ENCODE results near the gene ZNF750.

The ZNF750 gene

DNA sequence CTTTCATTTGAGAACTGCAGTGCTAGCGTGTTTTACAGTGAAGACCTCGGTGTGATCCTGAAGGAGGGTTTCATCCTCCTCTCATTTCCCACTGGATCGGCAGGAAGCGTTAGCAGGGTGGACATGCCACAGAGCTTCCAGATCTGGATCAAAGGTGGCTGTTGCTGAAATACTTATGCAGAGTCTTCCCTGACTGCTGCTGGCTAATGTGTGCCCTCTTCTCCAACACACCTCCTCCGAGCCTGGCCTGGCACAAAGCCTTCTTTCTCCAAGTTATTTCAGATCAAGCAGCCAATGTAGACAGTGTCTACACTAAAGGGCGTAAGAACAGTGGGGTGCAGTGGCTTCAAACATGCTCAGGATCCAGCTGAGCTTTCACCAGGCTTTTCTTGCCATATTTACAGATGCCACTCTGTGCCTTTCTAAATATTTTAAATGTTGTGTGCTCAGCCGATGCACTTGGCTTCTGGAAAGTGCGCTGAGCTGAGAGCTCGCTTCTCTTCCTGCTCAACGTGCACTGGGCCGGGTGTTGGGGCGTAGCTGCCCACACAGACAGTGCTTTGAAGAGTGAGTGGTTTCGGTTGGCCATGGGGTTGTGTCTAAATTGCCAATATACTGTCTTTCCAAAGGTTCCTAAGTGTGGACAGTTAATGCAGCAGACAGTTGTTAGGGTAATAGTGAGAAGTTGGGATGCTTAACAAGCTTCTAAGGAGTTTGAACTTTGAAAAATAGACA lies 2.1 kb downstream of the ZNF750 start:
- FAIRE-seq = no peak
- TF ChIP-seq POLR2A (IDR thresholded peaks at IDR 0.05; ENCODE audit: low read depth, low read length) (no peak), POLR2AphosphoS5 (IDR thresholded peaks at IDR 0.05; ENCODE audit: low read depth, low read length) (no peak), TAF1 (IDR thresholded peaks at IDR 0.05; ENCODE audit: borderline replicate concordance, low read depth, low read length) (no peak)

DNA sequence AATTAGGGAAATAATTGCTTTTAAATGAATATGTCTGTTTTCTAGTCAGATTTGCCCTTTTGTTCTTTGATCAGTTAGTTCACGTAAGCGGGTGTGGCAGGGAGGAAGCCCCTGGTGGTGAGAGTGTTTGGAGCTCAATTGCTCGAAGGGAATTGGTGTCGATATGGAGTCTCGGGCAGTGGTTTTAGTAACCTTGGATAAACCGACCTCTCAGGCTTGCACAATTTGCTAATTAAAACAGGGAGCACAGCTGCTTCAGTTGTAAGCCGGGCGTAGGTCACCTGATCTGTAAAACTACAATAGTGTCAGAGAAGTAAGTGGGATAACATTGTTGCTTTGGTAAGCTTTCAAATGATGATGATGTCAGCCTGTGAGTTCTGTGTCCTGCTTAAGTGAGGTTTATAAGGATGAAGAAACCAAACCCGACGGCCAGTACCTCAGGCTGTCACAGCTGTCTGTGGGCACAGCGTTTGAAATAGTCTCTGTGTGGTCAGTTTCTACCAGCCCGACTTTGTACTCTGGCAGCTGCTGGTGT lies 2.9 kb downstream of the ZNF750 start:
- TF ChIP-seq TAF1 (IDR thresholded peaks at IDR 0.05; ENCODE audit: borderline replicate concordance, low read depth, low read length) (no peak), POLR2A (IDR thresholded peaks at IDR 0.05; ENCODE audit: low read depth, low read length) (no peak)
- FAIRE-seq = no peak
- DNase-seq (ENCODE audit: insufficient read length) = no peak

More for the DNA sequence above, 2.1 kb downstream of the ZNF750 start:
- no peak for DNase-seq (ENCODE audit: insufficient read length)

DNA sequence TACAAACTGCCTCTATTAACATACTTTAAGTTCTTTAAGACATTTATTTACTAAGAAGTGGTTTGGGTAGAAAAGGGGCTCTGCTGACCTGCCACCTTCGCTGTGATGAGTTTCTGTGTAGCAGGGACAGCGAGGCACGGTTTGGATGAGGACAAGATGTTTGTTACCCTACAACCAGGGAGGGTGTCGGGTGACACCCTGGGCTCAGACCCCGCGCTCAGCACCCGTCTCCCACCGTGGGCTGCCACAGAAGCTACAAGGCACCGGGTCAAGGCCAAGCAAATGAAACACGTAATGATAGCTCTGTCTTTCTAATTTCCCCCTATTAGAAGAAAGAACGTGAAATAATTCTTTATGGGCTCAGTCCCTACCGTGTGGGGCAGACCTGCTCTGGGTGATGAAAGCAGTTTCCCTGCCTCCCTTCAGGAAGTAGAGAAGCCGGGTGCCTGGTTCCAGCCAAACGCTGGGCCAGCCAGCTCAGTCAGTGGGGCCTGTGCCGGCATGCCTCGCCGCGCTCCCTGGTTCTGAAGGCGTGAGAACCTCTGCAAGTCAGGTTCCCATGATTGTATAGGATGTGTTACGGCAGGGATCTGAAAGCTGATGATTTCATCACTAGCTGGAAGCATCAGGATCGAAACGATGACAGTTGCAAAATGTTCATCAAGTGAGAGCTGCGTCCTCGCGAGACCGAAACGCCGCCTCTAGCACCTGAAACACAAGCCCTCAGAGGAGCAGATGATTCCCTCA lies 3.9 kb downstream of the ZNF750 start:
- no peak for TF ChIP-seq TAF1 (IDR thresholded peaks at IDR 0.05; ENCODE audit: borderline replicate concordance, low read depth, low read length)
- TF ChIP-seq POLR2A (IDR thresholded peaks at IDR 0.05; ENCODE audit: low read depth, low read length) = no peak
- TF ChIP-seq POLR2AphosphoS5 (IDR thresholded peaks at IDR 0.05; ENCODE audit: low read depth, low read length) = no peak
- no peak for DNase-seq (ENCODE audit: insufficient read length)
- no peak for FAIRE-seq

DNA sequence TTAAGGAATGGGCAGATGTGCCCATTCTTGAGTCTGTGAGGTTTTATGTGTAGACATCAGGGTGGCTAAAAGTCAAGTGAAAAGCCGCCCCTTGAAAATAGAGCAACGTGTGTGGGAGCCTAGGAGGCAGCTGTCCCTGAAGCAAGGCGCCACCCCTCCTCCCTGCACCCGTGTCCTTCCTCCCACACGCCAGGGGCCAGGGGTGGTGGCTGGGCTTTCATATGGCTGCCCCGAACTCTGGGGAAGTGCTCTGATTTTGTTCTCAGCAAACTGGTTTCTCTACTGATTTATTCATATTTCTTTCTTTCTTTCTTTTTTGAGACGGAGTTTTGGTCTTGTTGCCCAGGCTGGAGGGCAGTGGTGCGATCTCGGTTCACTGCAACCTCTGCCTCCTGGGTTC lies 4.7 kb downstream of the ZNF750 start:
- no peak for FAIRE-seq

DNA sequence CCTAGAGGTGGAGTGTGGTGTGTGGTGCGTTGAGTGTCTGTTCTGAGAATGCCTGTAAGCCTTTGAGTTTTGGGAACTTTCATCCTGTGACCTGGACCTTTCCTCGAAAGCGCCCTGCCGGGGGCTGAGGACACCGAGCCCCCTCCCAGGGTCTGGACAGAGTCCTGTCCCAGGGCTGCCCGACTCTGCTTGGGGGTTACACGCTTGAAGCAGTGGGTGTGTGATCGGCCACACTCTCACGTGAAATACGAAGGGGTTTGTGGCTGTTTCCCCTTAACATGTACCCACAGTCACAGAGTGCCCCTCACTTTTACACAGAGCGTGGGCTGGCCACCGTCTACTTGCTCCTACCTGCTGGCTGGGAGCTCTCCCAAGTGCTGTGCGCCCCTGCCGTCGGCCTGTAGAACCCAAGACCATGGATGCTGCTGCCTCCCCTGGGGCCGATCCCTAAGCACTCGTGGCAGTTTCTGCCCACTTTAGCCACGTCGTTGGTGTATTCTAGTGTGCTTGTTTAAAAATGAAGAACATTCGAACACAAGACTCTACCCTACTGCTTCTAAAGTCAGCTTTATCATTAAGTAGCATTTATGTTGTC lies 6.8 kb downstream of the ZNF750 start:
- no peak for DNase-seq (ENCODE audit: insufficient read length)
- no peak for FAIRE-seq
- TF ChIP-seq TAF1 (IDR thresholded peaks at IDR 0.05; ENCODE audit: borderline replicate concordance, low read depth, low read length) (no peak), POLR2A (IDR thresholded peaks at IDR 0.05; ENCODE audit: low read depth, low read length) (no peak), POLR2AphosphoS5 (IDR thresholded peaks at IDR 0.05; ENCODE audit: low read depth, low read length) (no peak)

More for the DNA sequence above, 4.7 kb downstream of the ZNF750 start:
- TF ChIP-seq POLR2AphosphoS5 (IDR thresholded peaks at IDR 0.05; ENCODE audit: low read depth, low read length) (no peak), TAF1 (IDR thresholded peaks at IDR 0.05; ENCODE audit: borderline replicate concordance, low read depth, low read length) (no peak), POLR2A (IDR thresholded peaks at IDR 0.05; ENCODE audit: low read depth, low read length) (no peak)
- DNase-seq (ENCODE audit: insufficient read length) = no peak

DNA sequence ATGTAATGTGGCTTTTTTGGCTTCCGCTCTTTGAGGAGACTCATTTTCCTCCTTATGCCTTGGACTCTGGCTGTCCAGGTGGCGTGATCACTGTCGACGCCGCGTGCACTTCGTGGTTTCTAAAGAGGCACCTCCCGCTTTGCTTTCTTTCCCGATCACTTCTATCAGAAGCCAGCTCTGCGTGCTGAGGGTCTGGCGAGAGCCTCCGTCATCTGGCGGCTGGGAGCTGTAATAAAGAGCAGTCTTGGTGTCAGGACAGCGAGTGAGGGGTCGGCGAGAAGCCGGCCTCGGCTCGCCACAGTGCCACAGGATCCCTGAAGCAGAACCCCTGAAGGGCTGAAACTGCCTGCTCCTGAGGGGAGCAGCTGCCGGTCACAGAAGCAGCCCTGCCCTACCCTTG lies 7.4 kb downstream of the ZNF750 start:
- TF ChIP-seq POLR2AphosphoS5 (IDR thresholded peaks at IDR 0.05; ENCODE audit: low read depth, low read length) (no peak), POLR2A (IDR thresholded peaks at IDR 0.05; ENCODE audit: low read depth, low read length) (no peak)
- DNase-seq (ENCODE audit: insufficient read length) (no peak), FAIRE-seq (no peak)

DNA sequence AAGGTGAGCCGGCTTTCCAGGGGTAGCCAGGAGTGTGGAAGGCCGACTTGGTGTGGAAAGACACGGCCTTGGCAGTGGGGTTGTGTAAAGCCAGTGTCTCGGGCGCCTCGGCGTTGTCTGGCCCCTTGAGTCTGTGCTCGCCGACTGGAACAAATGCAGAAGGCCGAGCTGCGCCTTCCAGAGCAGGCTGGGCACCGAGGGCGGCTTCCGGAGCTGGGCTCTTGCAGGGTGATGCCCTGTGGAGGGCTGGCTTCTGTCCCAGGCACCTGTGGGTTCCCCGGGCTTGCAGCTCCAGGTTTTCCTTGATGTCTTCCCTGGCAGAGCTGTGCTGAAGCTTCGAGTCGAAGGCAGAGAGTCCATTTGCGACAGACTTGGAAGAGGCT lies 8.0 kb downstream of the ZNF750 start:
- TF ChIP-seq TAF1 (IDR thresholded peaks at IDR 0.05; ENCODE audit: borderline replicate concordance, low read depth, low read length) (no peak), POLR2AphosphoS5 (IDR thresholded peaks at IDR 0.05; ENCODE audit: low read depth, low read length) (no peak), POLR2A (IDR thresholded peaks at IDR 0.05; ENCODE audit: low read depth, low read length) (no peak)

DNA sequence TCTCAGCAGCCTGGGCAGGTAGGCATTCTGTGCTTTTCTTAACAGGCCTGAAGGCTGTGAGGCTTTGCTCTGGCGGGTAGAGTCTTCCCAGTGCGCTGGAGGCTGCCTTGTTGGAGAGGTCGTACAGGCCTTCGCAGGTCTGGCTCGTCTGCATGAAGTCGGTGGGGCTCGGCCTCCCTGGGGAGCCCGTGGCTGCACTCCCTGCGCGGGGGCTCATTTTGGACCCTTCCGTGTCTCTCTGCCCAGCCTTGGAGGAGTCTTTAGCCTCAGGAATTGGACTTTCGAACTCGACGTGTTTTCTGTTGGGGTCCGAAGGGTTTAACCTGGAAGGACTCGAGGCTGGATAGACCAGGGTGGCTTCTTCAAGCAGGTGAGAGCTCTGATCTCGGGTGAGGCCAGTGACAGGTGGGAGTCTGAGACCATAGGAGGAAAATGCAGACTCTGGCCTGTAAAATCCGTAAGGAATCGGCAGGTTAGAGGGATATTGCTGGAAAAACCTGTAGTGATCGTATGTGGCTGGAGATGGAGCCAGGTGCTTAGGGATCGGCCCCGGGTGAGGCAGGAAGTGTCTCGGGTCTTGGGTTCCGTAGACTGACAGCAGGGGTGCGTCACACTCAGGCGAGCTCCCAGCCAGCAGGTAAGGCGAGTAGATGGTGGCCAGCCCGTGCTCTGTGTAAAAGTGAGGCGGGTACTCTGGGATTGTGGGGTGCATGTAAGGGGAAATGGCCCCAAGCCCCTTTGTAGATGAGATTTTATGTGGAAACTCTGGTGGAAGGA lies 8.6 kb downstream of the ZNF750 start:
- TF ChIP-seq POLR2AphosphoS5 (IDR thresholded peaks at IDR 0.05; ENCODE audit: low read depth, low read length) = no peak
- no peak for TF ChIP-seq POLR2A (IDR thresholded peaks at IDR 0.05; ENCODE audit: low read depth, low read length)
- TF ChIP-seq TAF1 (IDR thresholded peaks at IDR 0.05; ENCODE audit: borderline replicate concordance, low read depth, low read length) = no peak
- FAIRE-seq (no peak), DNase-seq (ENCODE audit: insufficient read length) (no peak)

More for the DNA sequence above, 8.0 kb downstream of the ZNF750 start:
- DNase-seq (ENCODE audit: insufficient read length) (no peak), FAIRE-seq (no peak)

DNA sequence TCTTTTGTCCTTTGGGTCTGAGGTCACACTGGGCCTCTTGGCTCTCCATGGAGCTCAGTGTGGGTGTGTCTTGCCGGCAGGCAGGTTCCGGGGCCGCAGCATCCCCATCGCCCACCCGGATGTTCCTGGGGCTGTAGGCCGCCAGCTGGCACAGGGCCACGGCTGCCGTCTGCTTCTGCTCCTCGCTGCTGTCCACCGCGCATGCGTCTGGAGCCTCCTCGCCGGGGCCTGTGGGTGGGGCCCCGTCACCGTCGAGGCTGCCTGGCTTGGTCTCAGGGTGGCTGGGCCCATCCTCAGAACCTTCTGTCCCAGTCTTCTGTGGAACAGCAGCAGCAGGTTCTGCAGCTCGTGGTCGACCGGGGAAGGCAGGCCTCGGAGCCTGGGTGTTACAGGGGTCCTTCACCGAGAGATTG lies 9.6 kb downstream of the ZNF750 start:
- FAIRE-seq (no peak), DNase-seq (ENCODE audit: insufficient read length) (no peak)
- TF ChIP-seq POLR2A (IDR thresholded peaks at IDR 0.05; ENCODE audit: low read depth, low read length) = no peak
- TF ChIP-seq POLR2AphosphoS5 (IDR thresholded peaks at IDR 0.05; ENCODE audit: low read depth, low read length) = no peak
- TF ChIP-seq TAF1 (IDR thresholded peaks at IDR 0.05; ENCODE audit: borderline replicate concordance, low read depth, low read length) = no peak

DNA sequence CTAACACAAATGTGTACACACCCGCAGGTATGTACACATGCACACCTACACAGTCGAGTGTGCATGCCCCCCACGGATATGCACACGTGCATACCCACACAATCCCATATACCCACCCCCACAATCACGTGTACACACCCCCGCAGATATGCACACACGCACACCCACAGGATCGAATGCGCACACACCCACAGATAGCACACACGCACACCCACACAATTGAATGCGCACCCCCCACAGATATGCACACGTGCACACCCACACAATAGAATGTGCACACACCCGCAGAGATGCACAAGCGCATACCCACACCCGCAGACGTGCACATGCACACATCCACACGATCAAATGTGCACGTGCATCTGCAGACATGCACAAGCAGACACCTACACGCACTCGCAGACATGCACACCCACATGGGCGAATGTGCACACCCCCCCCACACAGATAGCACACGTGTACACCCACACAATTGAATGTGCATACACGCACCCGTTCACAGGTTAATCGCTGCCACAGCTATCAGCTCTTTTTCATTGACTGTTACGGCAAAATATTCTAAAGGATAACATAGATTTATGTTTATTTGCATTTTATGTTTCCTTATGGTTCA lies 10.8 kb downstream of the ZNF750 start:
- FAIRE-seq = no peak
- no peak for DNase-seq (ENCODE audit: insufficient read length)
- TF ChIP-seq POLR2AphosphoS5 (IDR thresholded peaks at IDR 0.05; ENCODE audit: low read depth, low read length) (no peak), POLR2A (IDR thresholded peaks at IDR 0.05; ENCODE audit: low read depth, low read length) (no peak), TAF1 (IDR thresholded peaks at IDR 0.05; ENCODE audit: borderline replicate concordance, low read depth, low read length) (no peak)

Measured in GM12892 (cell line).